ENCODE data around the gene FBXO24. TPM values are rescaled to one million over a fixed set of nuclear protein-coding genes. Genes with fewer than 3 reads are reported as not detected.

FBXO24 gene
- total RNA-seq, 1 donor from 2014 or later = 1.2 TPM

DNA sequence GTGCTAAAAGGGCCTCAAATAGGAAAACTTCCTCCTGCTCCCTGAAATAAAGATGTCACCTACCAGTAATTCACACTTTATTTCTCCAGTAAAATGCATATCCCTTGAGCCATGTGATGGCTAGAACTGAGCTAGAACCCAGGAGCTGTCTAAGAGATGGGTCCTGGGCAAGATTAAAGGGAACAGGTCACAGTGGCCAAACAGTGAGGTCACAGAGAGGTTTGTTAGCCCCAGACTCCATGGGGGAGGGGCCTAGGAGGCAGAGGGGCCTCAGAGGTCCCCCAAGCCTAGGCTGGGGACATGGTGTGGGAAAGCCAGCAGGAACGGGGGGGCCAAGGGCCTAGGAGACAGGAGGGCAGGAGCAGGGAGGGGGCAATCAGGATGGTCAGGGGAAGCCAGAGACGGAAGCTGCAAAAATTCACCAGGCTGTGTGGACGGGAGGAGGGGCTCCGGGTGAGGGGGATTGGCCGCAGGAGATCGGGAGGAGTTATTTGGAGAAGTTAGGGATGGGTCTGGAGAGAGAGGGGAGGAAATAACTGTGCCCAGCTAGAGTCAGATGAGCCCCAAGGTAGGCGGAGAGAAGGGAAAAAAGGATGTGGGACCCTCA, 3.3 kb downstream of the FBXO24 start:
- peaks cover 38% of the 10 kb centered on the region for H3K4me1 Mint-ChIP-seq

GRCh38 chr7:100590077-100590737, 4.1 kb downstream of the FBXO24 start:
- Mint-ChIP-seq H3K36me3 (no peaks in the 10 kb centered on the region), H3K4me1 (peaks cover 30% of the 10 kb centered on the region), H3K27ac (no peak overlapping the region), H3K9me3 (no peaks in the 10 kb centered on the region), H3K4me3 (peak overlapping the region; percentile 8), H3K27me3 (ENCODE audit: insufficient read depth, low read depth) (peaks cover 10% of the 10 kb centered on the region)
- H3K4me1 ChIP-seq = peaks cover 20% of the 10 kb centered on the region
- H4K20me1 ChIP-seq (ENCODE audit: low read depth) = peaks cover 6% of the 10 kb centered on the region
- H3K4me3 ChIP-seq = no peak overlapping the region
- H3K9me3 ChIP-seq (ENCODE audit: low read depth) = no peaks in the 10 kb centered on the region
- H3K27me3 ChIP-seq = no peaks in the 10 kb centered on the region
- H3F3A ChIP-seq (ENCODE audit: low read depth) = peaks cover 23% of the 10 kb centered on the region
- peaks cover 2% of the 10 kb centered on the region for H3K79me2 ChIP-seq (ENCODE audit: low read depth)
- H3K4me2 ChIP-seq = peak overlapping the region; percentile 55
- H3K36me3 ChIP-seq = no peaks in the 10 kb centered on the region
- no peak overlapping the region for H2AFZ ChIP-seq (replicated peaks)
- H3K27ac ChIP-seq = no peak overlapping the region
- TF ChIP-seq EZH2 (IDR thresholded peaks at IDR 0.05) (no peak), CTCF (IDR thresholded peaks at IDR 0.05) (no peak), EZH2phosphoT487 (IDR thresholded peaks at IDR 0.05) (no peak)
- no peak for DNase-seq (ENCODE audit: low spot score)
- no peak overlapping the region for H3K9ac ChIP-seq

More for the DNA sequence above, 3.3 kb downstream of the FBXO24 start:
- peak; percentile 37 for DNase-seq (ENCODE audit: low spot score)
- H3K27me3 Mint-ChIP-seq (ENCODE audit: insufficient read depth, low read depth) = peaks cover 12% of the 10 kb centered on the region
- Histone ChIP-seq H3K36me3 (no peaks in the 10 kb centered on the region), H3K4me3 (no peak overlapping the region), H4K20me1 (ENCODE audit: low read depth) (peaks cover 14% of the 10 kb centered on the region), H3K9me3 (ENCODE audit: low read depth) (no peaks in the 10 kb centered on the region), H3K4me1 (peaks cover 24% of the 10 kb centered on the region), H2AFZ (replicated peaks) (peak overlapping the region; percentile 89), H3K9ac (no peak overlapping the region), H3K79me2 (ENCODE audit: low read depth) (peaks cover 10% of the 10 kb centered on the region), H3F3A (ENCODE audit: low read depth) (peaks cover 29% of the 10 kb centered on the region), H3K27ac (no peak overlapping the region), H3K27me3 (no peaks in the 10 kb centered on the region), H3K4me2 (peak overlapping the region; percentile 55)
- no peaks in the 10 kb centered on the region for H3K36me3 Mint-ChIP-seq
- peak overlapping the region; percentile 41 for H3K4me3 Mint-ChIP-seq
- no peak overlapping the region for H3K27ac Mint-ChIP-seq
- H3K9me3 Mint-ChIP-seq = no peaks in the 10 kb centered on the region
- TF ChIP-seq EZH2 (IDR thresholded peaks at IDR 0.05) = no peak
- TF ChIP-seq EZH2phosphoT487 (IDR thresholded peaks at IDR 0.05) = no peak
- TF ChIP-seq CTCF (IDR thresholded peaks at IDR 0.05) = no peak

DNA sequence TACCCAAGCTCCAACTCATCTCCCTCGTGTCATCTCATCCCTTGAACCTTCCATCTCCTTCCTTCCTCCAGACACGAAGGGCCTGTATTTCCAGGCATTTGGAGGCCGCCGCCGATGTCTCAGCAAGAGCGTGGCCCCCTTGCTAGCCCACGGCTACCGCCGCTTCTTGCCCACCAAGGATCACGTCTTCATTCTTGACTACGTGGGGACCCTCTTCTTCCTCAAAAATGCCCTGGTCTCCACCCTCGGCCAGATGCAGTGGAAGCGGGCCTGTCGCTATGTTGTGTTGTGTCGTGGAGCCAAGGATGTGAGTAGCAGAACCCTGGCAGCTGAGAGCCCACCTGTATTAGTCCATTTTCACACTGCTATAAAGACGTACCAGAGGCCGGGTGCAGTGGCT, 5.5 kb downstream of the FBXO24 start:
- Histone ChIP-seq H3K27me3 (no peaks in the 10 kb centered on the region), H3K9me3 (ENCODE audit: low read depth) (no peaks in the 10 kb centered on the region), H3K27ac (no peak overlapping the region), H3F3A (ENCODE audit: low read depth) (peaks cover 17% of the 10 kb centered on the region), H3K4me3 (no peak overlapping the region), H3K4me2 (no peak overlapping the region), H3K79me2 (ENCODE audit: low read depth) (no peaks in the 10 kb centered on the region), H3K4me1 (peaks cover 20% of the 10 kb centered on the region), H3K36me3 (no peaks in the 10 kb centered on the region), H4K20me1 (ENCODE audit: low read depth) (no peaks in the 10 kb centered on the region), H3K9ac (no peak overlapping the region), H2AFZ (replicated peaks) (no peak overlapping the region)
- no peak overlapping the region for H3K4me3 Mint-ChIP-seq
- H3K9me3 Mint-ChIP-seq = no peaks in the 10 kb centered on the region
- H3K36me3 Mint-ChIP-seq = no peaks in the 10 kb centered on the region
- no peak for DNase-seq (ENCODE audit: low spot score)
- H3K27me3 Mint-ChIP-seq (ENCODE audit: insufficient read depth, low read depth) = peaks cover 12% of the 10 kb centered on the region
- TF ChIP-seq EZH2 (IDR thresholded peaks at IDR 0.05) (no peak), CTCF (IDR thresholded peaks at IDR 0.05) (no peak), EZH2phosphoT487 (IDR thresholded peaks at IDR 0.05) (no peak)
- peaks cover 25% of the 10 kb centered on the region for H3K4me1 Mint-ChIP-seq
- H3K27ac Mint-ChIP-seq = no peak overlapping the region
